ENCODE measurements around the gene OR10P1. TPM values are rescaled to one million over a fixed set of nuclear protein-coding genes. Genes with fewer than 3 reads are reported as not detected.

The OR10P1 gene
- total RNA-seq, 2 experiments from 2014 or later = not detected

DNA sequence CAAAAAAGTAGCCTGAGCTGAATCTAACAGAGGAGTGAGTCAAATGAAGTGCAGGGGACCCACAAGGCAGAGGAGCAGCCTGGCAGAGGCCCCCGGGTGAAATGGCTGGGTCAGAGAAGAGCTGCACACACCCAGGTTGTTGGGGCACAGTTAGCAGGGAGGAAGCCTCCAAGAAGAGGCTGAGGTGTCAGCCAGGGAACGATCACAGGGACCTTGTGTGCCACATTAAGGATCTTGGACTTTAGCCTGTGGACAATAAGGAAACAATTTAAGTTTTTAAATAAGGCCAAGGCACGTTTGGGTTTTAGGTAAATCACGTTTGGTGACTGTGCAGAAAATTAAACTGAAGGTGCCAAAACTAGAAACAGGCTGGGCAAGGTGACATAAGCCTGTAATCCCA lies 35.1 kb downstream of the OR10P1 start:
- H3K36me3 Mint-ChIP-seq (ENCODE audit: low read depth) = no peaks in the 10 kb centered on the region
- CTCF ChIA-PET = interaction anchor here (1.3 kb wide), 2 partner anchors 15 to 25 kb away, joined by 4 read pairs; no protein-coding TSS in a partner anchor
- intact Hi-C loops (cut with micrococcal nuclease) = no loop called here
- no peak for DNase-seq
- POLR2A ChIA-PET = no interaction called here
- no peak overlapping the region for H3K4me3 Mint-ChIP-seq
- no peak overlapping the region for H3K27ac Mint-ChIP-seq
- H3K9me3 Mint-ChIP-seq = no peaks in the 10 kb centered on the region
- ATAC-seq = no peak
- H3K27me3 Mint-ChIP-seq = peaks cover 3% of the 10 kb centered on the region
- no peak for TF ChIP-seq CTCF (IDR thresholded peaks at IDR 0.05)
- H3K4me1 Mint-ChIP-seq (ENCODE audit: low read depth) = no peaks in the 10 kb centered on the region

DNA sequence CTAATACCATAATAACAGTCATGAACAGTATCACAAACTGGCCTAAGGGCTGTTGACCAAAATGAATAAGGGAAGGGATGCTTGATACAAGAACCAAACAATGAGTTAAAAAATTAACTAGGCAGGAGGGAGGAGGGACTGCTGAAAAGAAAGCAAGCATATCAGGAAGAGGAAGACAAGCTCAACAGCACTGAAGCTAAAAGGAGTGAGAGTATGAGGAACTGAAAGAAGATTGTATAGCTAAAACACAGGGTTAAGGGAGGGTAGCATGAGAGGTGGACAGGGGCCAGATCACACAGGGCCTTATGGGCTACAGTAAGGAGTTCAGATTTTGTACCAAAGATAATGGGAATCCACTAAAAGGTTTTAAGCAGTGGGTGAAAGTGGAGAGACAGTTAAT lies 36.9 kb downstream of the OR10P1 start:
- DNase-seq = no peak
- ChIA-PET CTCF (interaction anchor here (1.9 kb wide), 1 partner anchor 17 kb away, joined by 8 read pairs; no protein-coding TSS in a partner anchor), POLR2A (interaction anchor here (0.6 to 1.9 kb wide), 3 partner anchors 9 to 23 kb away, joined by 3 to 4 read pairs (median 3); no protein-coding TSS in a partner anchor)
- H3K4me3 Mint-ChIP-seq = no peak overlapping the region
- no peaks in the 10 kb centered on the region for H3K4me1 Mint-ChIP-seq (ENCODE audit: low read depth)
- H3K9me3 Mint-ChIP-seq = no peaks in the 10 kb centered on the region
- no peak for TF ChIP-seq CTCF (IDR thresholded peaks at IDR 0.05)
- peaks cover 3% of the 10 kb centered on the region for H3K27me3 Mint-ChIP-seq
- ATAC-seq = no peak
- H3K27ac Mint-ChIP-seq = no peak overlapping the region
- no peaks in the 10 kb centered on the region for H3K36me3 Mint-ChIP-seq (ENCODE audit: low read depth)
- intact Hi-C loops (cut with micrococcal nuclease) = no loop called here

- no peaks in the 10 kb centered on the region for H3K36me3 Mint-ChIP-seq (ENCODE audit: low read depth)
- ATAC-seq (no peak), DNase-seq (no peak)
- no peak for TF ChIP-seq CTCF (IDR thresholded peaks at IDR 0.05)
- CTCF ChIA-PET = interaction anchor here (1.0 to 3.2 kb wide), 3 partner anchors 13 to 30 kb away, joined by 3 to 17 read pairs (median 3); no protein-coding TSS in a partner anchor
- intact Hi-C loops (cut with micrococcal nuclease) = no loop called here
- no peaks in the 10 kb centered on the region for H3K9me3 Mint-ChIP-seq
- no peak overlapping the region for H3K27ac Mint-ChIP-seq
- POLR2A ChIA-PET = interaction anchor here (0.9 kb wide), 1 partner anchor 41 kb away, joined by 3 read pairs; no protein-coding TSS in a partner anchor
- no peak overlapping the region for H3K4me3 Mint-ChIP-seq
- no peaks in the 10 kb centered on the region for H3K4me1 Mint-ChIP-seq (ENCODE audit: low read depth)
- peaks cover 5% of the 10 kb centered on the region for H3K27me3 Mint-ChIP-seq
Measured at GRCh38 chr12:55675666-55676065, 39.0 kb downstream of the OR10P1 start.

GRCh38 chr12:55676707-55677106 lies 40.0 kb downstream of the OR10P1 start:
- intact Hi-C loops (cut with micrococcal nuclease) = no loop called here
- ChIA-PET POLR2A (interaction anchor here (0.9 kb wide), 1 partner anchor 40 kb away, joined by 3 read pairs; no protein-coding TSS in a partner anchor), CTCF (interaction anchor here (1.1 to 3.2 kb wide), 2 partner anchors 13 to 21 kb away, joined by 3 to 17 read pairs; no protein-coding TSS in a partner anchor)
- ATAC-seq (no peak), DNase-seq (no peak)
- H3K27me3 Mint-ChIP-seq = peaks cover 14% of the 10 kb centered on the region
- H3K27ac Mint-ChIP-seq = no peak overlapping the region
- H3K36me3 Mint-ChIP-seq (ENCODE audit: low read depth) = no peaks in the 10 kb centered on the region
- H3K9me3 Mint-ChIP-seq = no peaks in the 10 kb centered on the region
- peaks cover 10% of the 10 kb centered on the region for H3K4me1 Mint-ChIP-seq (ENCODE audit: low read depth)
- no peak for TF ChIP-seq CTCF (IDR thresholded peaks at IDR 0.05)
- H3K4me3 Mint-ChIP-seq = no peak overlapping the region

DNA sequence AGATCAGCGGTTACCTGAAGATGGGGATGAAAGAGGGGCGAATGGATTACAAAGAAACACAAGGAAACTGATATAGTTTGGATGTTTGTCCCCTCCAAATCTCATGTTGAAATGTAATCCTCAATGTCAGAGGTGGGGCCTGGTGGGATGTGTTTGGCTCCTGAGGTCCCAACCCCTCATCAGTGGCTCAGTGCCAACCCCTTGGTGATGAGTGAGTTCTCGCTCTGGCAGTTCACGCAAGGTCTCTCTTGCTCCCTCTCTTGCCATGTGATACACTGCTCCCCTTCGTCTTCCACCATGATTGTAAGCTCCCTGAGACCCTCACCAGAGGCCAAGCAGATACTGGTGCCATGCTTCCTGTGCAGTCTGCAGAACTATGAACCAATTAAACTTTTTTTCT lies 43.0 kb downstream of the OR10P1 start:
- intact Hi-C loops (cut with micrococcal nuclease) = no loop called here
- no peak for ATAC-seq
- TF ChIP-seq CTCF (IDR thresholded peaks at IDR 0.05) = no peak
- peaks cover 10% of the 10 kb centered on the region for H3K4me1 Mint-ChIP-seq (ENCODE audit: low read depth)
- DNase-seq = no peak
- no peak overlapping the region for H3K4me3 Mint-ChIP-seq
- H3K36me3 Mint-ChIP-seq (ENCODE audit: low read depth) = no peaks in the 10 kb centered on the region
- H3K27me3 Mint-ChIP-seq = peaks cover 13% of the 10 kb centered on the region
- ChIA-PET CTCF (no interaction called here), POLR2A (no interaction called here)
- H3K27ac Mint-ChIP-seq = no peak overlapping the region
- no peaks in the 10 kb centered on the region for H3K9me3 Mint-ChIP-seq

Measured in activated CD8-positive, alpha-beta T cell treated with anti-CD3 and anti-CD28 coated beads for 36 hours (primary cell).